Stimulated activated effector memory CD8-positive, alpha-beta T cell treated with anti-CD3 and anti-CD28 coated beads, Interleukin-12 subunit alpha, Interleukin-12 subunit beta, amount 100 ng/mL, for 72 hours (primary cell): Measurements from ENCODE around the gene TUBG1.
A peak's percentile ranks its signal among the peaks of the same experiment; 100 is the strongest.

Experiments
- ATAC-seq: fragments of 150-1000 bp; cut with Tn5 transposase; 2 replicates; pipeline ENCODE4 v1.10.0; 2021
- DNase-seq, 2 donors: peaks; one replicate each; pipeline ENCODE4 v3.0.0; 2021 to 2022; ENCODE audit warnings: low spot score in 2 of 2
- H3K27ac Mint-ChIP-seq: one replicate; pipeline ENCODE4 v1.8.0; 2022; ENCODE audit warnings: mild to moderate bottlenecking, mixed read lengths
- H3K36me3 Mint-ChIP-seq: one replicate; pipeline ENCODE4 v1.8.0; 2022; ENCODE audit warnings: mild to moderate bottlenecking, mixed read lengths
- H3K4me1 Mint-ChIP-seq: one replicate; pipeline ENCODE4 v1.8.0; 2022; ENCODE audit warnings: mixed read lengths
- H3K4me3 Mint-ChIP-seq: one replicate; pipeline ENCODE4 v1.8.0; 2022; ENCODE audit warnings: mild to moderate bottlenecking, mixed read lengths
- H3K9me3 Mint-ChIP-seq: one replicate; pipeline ENCODE4 v1.8.0; 2022; ENCODE audit warnings: mixed read lengths

Gene TUBG1

GRCh38 chr17:42571435-42572225 is 37.9 kb upstream of the TUBG1 start:
- H3K4me1 Mint-ChIP-seq, result peaks cover 62% of the 10 kb centered on the region
- peaks cover 97% of the 10 kb centered on the region for H3K36me3 Mint-ChIP-seq
- ATAC-seq (no peak), DNase-seq (no peak)
- peak overlapping the region; percentile 45 for H3K27ac Mint-ChIP-seq
- H3K4me3 Mint-ChIP-seq, result no peak overlapping the region
- H3K9me3 Mint-ChIP-seq, result no peaks in the 10 kb centered on the region

GRCh38 chr17:42573095-42573494 is 36.4 kb upstream of the TUBG1 start:
- ATAC-seq (no peak), DNase-seq (no peak)
- peaks cover 62% of the 10 kb centered on the region for H3K4me1 Mint-ChIP-seq
- peaks cover 97% of the 10 kb centered on the region for H3K36me3 Mint-ChIP-seq
- no peak overlapping the region for H3K4me3 Mint-ChIP-seq
- H3K27ac Mint-ChIP-seq, result peak overlapping the region; percentile 45
- H3K9me3 Mint-ChIP-seq, result no peaks in the 10 kb centered on the region

- DNase-seq (no peak), ATAC-seq (no peak)
- no peaks in the 10 kb centered on the region for H3K9me3 Mint-ChIP-seq
- peak overlapping the region; percentile 76 for H3K27ac Mint-ChIP-seq
- H3K36me3 Mint-ChIP-seq, result peaks cover 98% of the 10 kb centered on the region
- no peak overlapping the region for H3K4me3 Mint-ChIP-seq
- H3K4me1 Mint-ChIP-seq, result peaks cover 54% of the 10 kb centered on the region
Measured at GRCh38 chr17:42574463-42574862, 35.0 kb upstream of the TUBG1 start.

- ATAC-seq, result peak; percentile 12
- Mint-ChIP-seq H3K27ac (peak overlapping the region; percentile 92), H3K4me3 (peak overlapping the region; percentile 91), H3K9me3 (no peaks in the 10 kb centered on the region), H3K4me1 (peaks cover 52% of the 10 kb centered on the region), H3K36me3 (peaks cover 98% of the 10 kb centered on the region)
- DNase-seq, result peak in 1 of 2 donors; percentile 56
Measured at GRCh38 chr17:42577140-42577531, 32.3 kb upstream of the TUBG1 start.

- Mint-ChIP-seq H3K4me3 (peak within 1 kb of the TSS; percentile 91), H3K27ac (peak within 1 kb of the TSS; percentile 92), H3K4me1 (peaks cover 50% of the 10 kb centered on the region), H3K36me3 (peaks cover 98% of the 10 kb centered on the region), H3K9me3 (no peaks in the 10 kb centered on the region)
- ATAC-seq (peak; percentile 97), DNase-seq (peak; percentile 84 to 96)
Measured at GRCh38 chr17:42577532-42578281, 31.8 kb upstream of the TUBG1 start, which contains the start of gene PSMC3IP. PSMC3IP (minus strand) TSS chr17:42577729; CDS start chr17:42577686, 43 bp downstream.

GRCh38 chr17:42578282-42578869 is 31.1 kb upstream of the TUBG1 start:
- Mint-ChIP-seq H3K9me3 (no peaks in the 10 kb centered on the region), H3K36me3 (peaks cover 98% of the 10 kb centered on the region)

GRCh38 chr17:42579794-42580551 is 29.5 kb upstream of the TUBG1 start:
- H3K4me1 Mint-ChIP-seq, result peaks cover 37% of the 10 kb centered on the region
- H3K4me3 Mint-ChIP-seq, result peak overlapping the region; percentile 10
- ATAC-seq, result no peak
- H3K9me3 Mint-ChIP-seq, result no peaks in the 10 kb centered on the region
- no peak for DNase-seq
- H3K27ac Mint-ChIP-seq, result no peak overlapping the region
- H3K36me3 Mint-ChIP-seq, result peaks cover 98% of the 10 kb centered on the region

More at GRCh38 chr17:42578282-42578869, 31.1 kb upstream of the TUBG1 start:
- Mint-ChIP-seq H3K4me1 (peaks cover 43% of the 10 kb centered on the region), H3K27ac (peak overlapping the region; percentile 92), H3K4me3 (peak overlapping the region; percentile 91)
- peak; percentile 50 to 87 for DNase-seq
- ATAC-seq, result peak; percentile 56

GRCh38 chr17:42581744-42582270 is 27.7 kb upstream of the TUBG1 start:
- H3K36me3 Mint-ChIP-seq, result peaks cover 99% of the 10 kb centered on the region
- no peaks in the 10 kb centered on the region for H3K9me3 Mint-ChIP-seq
- H3K4me1 Mint-ChIP-seq, result peaks cover 20% of the 10 kb centered on the region
- H3K27ac Mint-ChIP-seq, result no peak overlapping the region
- no peak overlapping the region for H3K4me3 Mint-ChIP-seq
- DNase-seq, result no peak
- ATAC-seq, result no peak

- Mint-ChIP-seq H3K9me3 (no peaks in the 10 kb centered on the region), H3K36me3 (peaks cover 98% of the 10 kb centered on the region), H3K4me3 (no peak overlapping the region), H3K27ac (peak overlapping the region; percentile 50), H3K4me1 (peaks cover under 1% of the 10 kb centered on the region)
- DNase-seq, result no peak
- no peak for ATAC-seq
Measured at GRCh38 chr17:42584880-42585279, 24.6 kb upstream of the TUBG1 start.

- Mint-ChIP-seq H3K9me3 (no peaks in the 10 kb centered on the region), H3K27ac (no peak overlapping the region), H3K36me3 (peaks cover 98% of the 10 kb centered on the region), H3K4me3 (no peak overlapping the region), H3K4me1 (no peaks in the 10 kb centered on the region)
- ATAC-seq (no peak), DNase-seq (no peak)
Measured at GRCh38 chr17:42585353-42585752, 24.1 kb upstream of the TUBG1 start.

GRCh38 chr17:42586514-42587230 is 22.8 kb upstream of the TUBG1 start:
- Mint-ChIP-seq H3K27ac (peak overlapping the region; percentile 78), H3K9me3 (no peaks in the 10 kb centered on the region), H3K4me1 (no peaks in the 10 kb centered on the region), H3K36me3 (peaks cover 98% of the 10 kb centered on the region), H3K4me3 (no peak overlapping the region)
- DNase-seq (no peak), ATAC-seq (no peak)

GRCh38 chr17:42590886-42591285 is 18.6 kb upstream of the TUBG1 start:
- DNase-seq, result no peak
- H3K9me3 Mint-ChIP-seq, result no peaks in the 10 kb centered on the region
- no peak overlapping the region for H3K4me3 Mint-ChIP-seq
- H3K4me1 Mint-ChIP-seq, result no peaks in the 10 kb centered on the region
- ATAC-seq, result no peak
- H3K27ac Mint-ChIP-seq, result no peak overlapping the region
- H3K36me3 Mint-ChIP-seq, result peaks cover 97% of the 10 kb centered on the region

- Mint-ChIP-seq H3K36me3 (peaks cover 97% of the 10 kb centered on the region), H3K4me1 (no peaks in the 10 kb centered on the region), H3K27ac (peak overlapping the region; percentile 26), H3K9me3 (no peaks in the 10 kb centered on the region), H3K4me3 (no peak overlapping the region)
- DNase-seq (no peak), ATAC-seq (no peak)
Measured at GRCh38 chr17:42591411-42591810, 18.1 kb upstream of the TUBG1 start.

GRCh38 chr17:42596386-42596785 is 13.1 kb upstream of the TUBG1 start:
- Mint-ChIP-seq H3K4me1 (peaks cover 11% of the 10 kb centered on the region), H3K27ac (no peak overlapping the region), H3K4me3 (no peak overlapping the region), H3K36me3 (peaks cover 96% of the 10 kb centered on the region), H3K9me3 (no peaks in the 10 kb centered on the region)
- ATAC-seq (no peak), DNase-seq (no peak)
